ENCODE measurements around the gene CBY1.

GRCh38 chr22:38641476-38642040 lies 14.9 kb upstream of the CBY1 start:
- TF ChIP-seq, protein P1, sequence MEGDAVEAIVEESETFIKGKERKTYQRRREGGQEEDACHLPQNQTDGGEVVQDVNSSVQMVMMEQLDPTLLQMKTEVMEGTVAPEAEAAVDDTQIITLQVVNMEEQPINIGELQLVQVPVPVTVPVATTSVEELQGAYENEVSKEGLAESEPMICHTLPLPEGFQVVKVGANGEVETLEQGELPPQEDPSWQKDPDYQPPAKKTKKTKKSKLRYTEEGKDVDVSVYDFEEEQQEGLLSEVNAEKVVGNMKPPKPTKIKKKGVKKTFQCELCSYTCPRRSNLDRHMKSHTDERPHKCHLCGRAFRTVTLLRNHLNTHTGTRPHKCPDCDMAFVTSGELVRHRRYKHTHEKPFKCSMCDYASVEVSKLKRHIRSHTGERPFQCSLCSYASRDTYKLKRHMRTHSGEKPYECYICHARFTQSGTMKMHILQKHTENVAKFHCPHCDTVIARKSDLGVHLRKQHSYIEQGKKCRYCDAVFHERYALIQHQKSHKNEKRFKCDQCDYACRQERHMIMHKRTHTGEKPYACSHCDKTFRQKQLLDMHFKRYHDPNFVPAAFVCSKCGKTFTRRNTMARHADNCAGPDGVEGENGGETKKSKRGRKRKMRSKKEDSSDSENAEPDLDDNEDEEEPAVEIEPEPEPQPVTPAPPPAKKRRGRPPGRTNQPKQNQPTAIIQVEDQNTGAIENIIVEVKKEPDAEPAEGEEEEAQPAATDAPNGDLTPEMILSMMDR (IDR thresholded peaks at IDR 0.05) = no peak
- TF ChIP-seq POLR2AphosphoS5 (IDR thresholded peaks at IDR 0.05) = no peak

Measured in breast epithelium (tissue), 3 donors.